Measurements from ENCODE around the gene ZFYVE16.
"Not testable (repeated sequence)": the region's sequence is repeated elsewhere in the genome, so short reads cannot be mapped to it uniquely, and the experiment has no call there.

Gene ZFYVE16

DNA sequence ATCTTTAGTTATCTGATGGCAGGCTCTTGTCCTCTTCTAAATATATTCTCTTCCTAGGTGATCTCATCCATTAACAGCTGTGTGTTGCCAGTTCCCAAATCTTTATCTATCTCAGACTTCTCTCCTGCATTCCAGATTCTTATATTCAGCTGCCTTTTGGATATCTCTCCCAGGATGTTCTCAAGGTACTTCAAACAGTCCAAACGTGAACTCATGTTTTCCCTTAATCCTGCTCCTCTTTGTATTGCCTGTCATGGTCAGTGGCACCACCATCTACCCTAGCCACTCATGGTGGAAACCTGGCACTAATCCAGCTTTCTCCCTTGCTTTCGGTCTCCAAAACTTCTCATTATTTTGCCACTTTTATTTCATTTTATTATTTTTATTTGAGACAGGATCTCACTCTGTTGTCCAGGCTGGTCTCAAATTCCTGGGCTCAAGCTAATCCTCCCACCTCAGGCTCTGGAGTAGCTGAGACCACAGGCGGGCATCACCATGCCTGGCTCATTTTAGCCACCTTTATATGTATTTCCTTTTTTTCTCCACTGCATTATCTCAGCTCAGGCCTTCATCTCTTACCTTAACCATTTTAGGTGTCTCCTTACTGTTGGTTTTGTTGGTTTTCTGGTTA, 3.8 kb downstream of the ZFYVE16 start:
- H3K27ac ChIP-seq (ENCODE audit: low read depth, low read length, severe bottlenecking): no peak overlapping the region
- H3K9me3 ChIP-seq (ENCODE audit: control insufficient read depth, low read length): no peaks in the 10 kb centered on the region
- H3K4me1 ChIP-seq (ENCODE audit: control insufficient read depth, insufficient read depth, low read length, poor library complexity, severe bottlenecking): peaks cover 8% of the 10 kb centered on the region
- H3K4me3 ChIP-seq (ENCODE audit: extremely low read depth, insufficient read depth, low read length, poor library complexity, severe bottlenecking): no peak overlapping the region
- peaks cover 24% of the 10 kb centered on the region for H3K36me3 ChIP-seq (ENCODE audit: control insufficient read depth, insufficient read depth, low read length)
- WGBS, 2 experiments (ENCODE audit: insufficient coverage in 2 of 2): 67 to 91% methylated on average over 1 to 2 of the region's 3 CpGs

DNA sequence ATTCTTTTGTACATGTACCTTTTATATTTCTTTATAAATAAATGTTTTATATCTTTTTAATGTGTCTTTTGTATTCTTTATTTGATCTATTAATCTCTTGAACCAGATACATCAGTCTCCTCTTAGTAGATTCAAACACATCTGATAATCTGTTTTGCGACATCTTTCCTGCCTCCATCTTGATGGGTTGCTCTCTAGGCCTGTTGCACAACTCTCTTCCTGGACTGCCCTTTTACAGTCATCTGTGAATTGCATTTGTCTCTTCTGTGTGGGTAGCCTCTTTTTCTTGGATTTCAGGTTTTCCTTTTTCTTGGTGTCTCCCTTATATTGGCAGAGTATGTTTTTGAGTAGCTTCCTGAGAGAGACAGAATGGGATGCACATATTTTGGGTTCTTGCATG, 6.2 kb downstream of the ZFYVE16 start:
- Histone ChIP-seq H3K4me1 (ENCODE audit: control insufficient read depth, insufficient read depth, low read length, poor library complexity, severe bottlenecking) (peaks cover 5% of the 10 kb centered on the region), H3K9me3 (ENCODE audit: control insufficient read depth, low read length) (no peaks in the 10 kb centered on the region), H3K36me3 (ENCODE audit: control insufficient read depth, insufficient read depth, low read length) (peaks cover 39% of the 10 kb centered on the region), H3K27ac (ENCODE audit: low read depth, low read length, severe bottlenecking) (no peak overlapping the region), H3K4me3 (ENCODE audit: extremely low read depth, insufficient read depth, low read length, poor library complexity, severe bottlenecking) (no peak overlapping the region)
- WGBS, 2 experiments (ENCODE audit: insufficient coverage in 2 of 2): 86 to 100% methylated on average over 1 of the region's 1 CpG

DNA sequence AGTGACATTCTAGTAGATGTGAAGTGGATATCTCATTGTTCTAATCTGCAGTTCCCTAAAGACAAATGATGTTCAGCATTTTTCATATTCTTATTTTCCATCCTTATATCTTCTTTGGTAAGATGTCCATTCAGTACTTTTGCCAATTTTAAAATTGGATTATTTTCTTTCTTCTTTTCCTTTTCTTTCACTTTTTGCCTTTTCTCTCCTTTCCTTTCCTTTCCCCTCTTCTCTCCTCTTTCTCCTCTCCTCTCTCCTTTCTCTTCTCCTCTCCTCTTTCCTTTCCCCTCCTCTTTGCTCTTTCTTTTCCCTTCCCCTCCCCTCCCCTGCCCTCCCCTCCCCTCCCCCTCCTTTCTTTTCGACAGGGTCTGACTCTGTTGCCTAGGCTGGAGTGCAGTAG, 10.1 kb downstream of the ZFYVE16 start:
- H3K9me3 ChIP-seq (ENCODE audit: control insufficient read depth, low read length): peaks cover 3% of the 10 kb centered on the region
- peaks cover 31% of the 10 kb centered on the region for H3K36me3 ChIP-seq (ENCODE audit: control insufficient read depth, insufficient read depth, low read length)
- no peaks in the 10 kb centered on the region for H3K4me1 ChIP-seq (ENCODE audit: control insufficient read depth, insufficient read depth, low read length, poor library complexity, severe bottlenecking)
- no CpG with 5 or more reads among the region's 1 CpG for WGBS, 2 experiments (ENCODE audit: insufficient coverage in 2 of 2)
- no peak overlapping the region for H3K4me3 ChIP-seq (ENCODE audit: extremely low read depth, insufficient read depth, low read length, poor library complexity, severe bottlenecking)
- H3K27ac ChIP-seq (ENCODE audit: low read depth, low read length, severe bottlenecking): no peak overlapping the region

DNA sequence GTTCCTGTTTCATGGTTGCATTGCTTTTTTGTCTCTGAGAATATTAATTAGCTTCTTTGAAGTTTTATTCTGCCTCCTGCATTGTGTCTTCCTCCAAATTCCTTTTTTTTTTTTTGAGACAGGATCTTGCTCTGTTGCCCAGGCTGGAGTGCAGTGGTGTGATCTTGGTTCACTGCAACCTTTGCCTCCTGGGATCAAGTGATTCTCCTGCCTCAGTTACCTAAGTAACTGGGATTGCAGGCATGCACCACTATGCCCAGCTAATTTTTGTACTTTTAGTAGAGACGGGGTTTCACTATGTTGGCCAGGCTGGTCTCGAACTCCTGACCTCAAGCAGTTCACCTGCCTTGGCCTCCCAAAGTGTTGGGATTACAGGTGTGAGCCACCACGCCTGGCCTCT, 16.5 kb downstream of the ZFYVE16 start:
- H3K27ac ChIP-seq (ENCODE audit: low read depth, low read length, severe bottlenecking); H3K4me3 ChIP-seq (ENCODE audit: extremely low read depth, insufficient read depth, low read length, poor library complexity, severe bottlenecking); H3K9me3 ChIP-seq (ENCODE audit: control insufficient read depth, low read length); H3K4me1 ChIP-seq (ENCODE audit: control insufficient read depth, insufficient read depth, low read length, poor library complexity, severe bottlenecking): not testable (repeated sequence)
- 79 to 95% methylated on average over 2 to 3 of the region's 3 CpGs for WGBS, 2 experiments (ENCODE audit: insufficient coverage in 2 of 2)
- H3K36me3 ChIP-seq (ENCODE audit: control insufficient read depth, insufficient read depth, low read length): peaks cover 13% of the 10 kb centered on the region

DNA sequence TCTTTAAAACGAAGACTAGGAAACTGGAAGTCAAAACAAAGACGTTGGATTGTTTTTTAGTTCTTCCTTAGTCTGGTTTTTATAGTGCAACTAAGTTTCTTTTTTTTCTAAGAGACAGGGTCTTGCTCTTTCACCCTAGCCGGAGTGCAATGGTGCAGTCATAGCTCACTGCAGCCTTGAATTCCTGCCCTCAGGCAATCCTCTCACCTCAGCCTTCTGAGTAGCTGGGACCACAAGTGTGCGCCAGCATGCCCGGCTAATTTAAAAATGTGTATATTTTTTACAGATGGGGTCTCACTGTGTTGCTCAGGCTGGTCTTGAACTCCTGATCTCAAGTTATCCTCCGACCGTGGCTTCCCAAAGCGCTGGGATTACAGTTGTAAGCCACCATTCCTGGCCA, 27.6 kb downstream of the ZFYVE16 start:
- H3K4me3 ChIP-seq (ENCODE audit: extremely low read depth, insufficient read depth, low read length, poor library complexity, severe bottlenecking): no peak overlapping the region
- no peaks in the 10 kb centered on the region for H3K4me1 ChIP-seq (ENCODE audit: control insufficient read depth, insufficient read depth, low read length, poor library complexity, severe bottlenecking)
- H3K27ac ChIP-seq (ENCODE audit: low read depth, low read length, severe bottlenecking): no peak overlapping the region
- peaks cover 48% of the 10 kb centered on the region for H3K36me3 ChIP-seq (ENCODE audit: control insufficient read depth, insufficient read depth, low read length)
- 93 to 98% methylated on average over 4 to 5 of the region's 8 CpGs for WGBS, 2 experiments (ENCODE audit: insufficient coverage in 2 of 2)
- H3K9me3 ChIP-seq (ENCODE audit: control insufficient read depth, low read length): no peaks in the 10 kb centered on the region

DNA sequence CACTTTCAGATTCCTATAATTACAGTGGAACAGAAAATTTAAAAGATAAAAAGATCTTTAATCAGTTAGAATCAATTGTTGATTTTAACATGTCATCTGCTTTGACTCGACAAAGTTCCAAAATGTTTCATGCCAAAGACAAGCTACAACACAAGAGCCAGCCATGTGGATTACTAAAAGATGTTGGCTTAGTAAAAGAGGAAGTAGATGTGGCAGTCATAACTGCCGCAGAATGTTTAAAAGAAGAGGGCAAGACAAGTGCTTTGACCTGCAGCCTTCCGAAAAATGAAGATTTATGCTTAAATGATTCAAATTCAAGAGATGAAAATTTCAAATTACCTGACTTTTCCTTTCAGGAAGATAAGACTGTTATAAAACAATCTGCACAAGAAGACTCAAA, 29.5 kb downstream of the ZFYVE16 start:
- Histone ChIP-seq H3K27ac (ENCODE audit: low read depth, low read length, severe bottlenecking) (no peak overlapping the region), H3K36me3 (ENCODE audit: control insufficient read depth, insufficient read depth, low read length) (peaks cover 51% of the 10 kb centered on the region)
- WGBS, 2 experiments (ENCODE audit: insufficient coverage in 2 of 2): 80 to 100% methylated on average over 1 of the region's 3 CpGs

DNA sequence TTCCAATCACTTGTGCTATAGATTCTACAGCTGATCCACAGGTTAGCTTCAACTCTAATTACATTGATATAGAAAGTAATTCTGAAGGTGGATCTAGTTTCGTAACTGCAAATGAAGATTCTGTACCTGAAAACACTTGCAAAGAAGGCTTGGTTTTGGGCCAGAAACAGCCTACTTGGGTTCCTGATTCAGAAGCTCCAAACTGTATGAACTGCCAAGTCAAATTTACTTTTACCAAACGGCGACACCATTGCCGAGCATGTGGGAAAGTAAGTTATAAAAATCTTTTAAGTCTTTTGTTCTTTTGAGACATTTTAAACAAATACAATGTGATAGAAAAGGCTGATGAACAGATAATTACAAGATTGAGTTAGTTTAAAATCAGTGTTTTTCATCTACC, 30.9 kb downstream of the ZFYVE16 start:
- Histone ChIP-seq H3K9me3 (ENCODE audit: control insufficient read depth, low read length) (no peaks in the 10 kb centered on the region), H3K36me3 (ENCODE audit: control insufficient read depth, insufficient read depth, low read length) (peaks cover 64% of the 10 kb centered on the region), H3K4me3 (ENCODE audit: extremely low read depth, insufficient read depth, low read length, poor library complexity, severe bottlenecking) (no peak overlapping the region), H3K27ac (ENCODE audit: low read depth, low read length, severe bottlenecking) (no peak overlapping the region), H3K4me1 (ENCODE audit: control insufficient read depth, insufficient read depth, low read length, poor library complexity, severe bottlenecking) (no peaks in the 10 kb centered on the region)
- 88 to 95% methylated on average over 1 to 4 of the region's 4 CpGs for WGBS, 2 experiments (ENCODE audit: insufficient coverage in 2 of 2)

More for the DNA sequence above, 29.5 kb downstream of the ZFYVE16 start:
- Histone ChIP-seq H3K9me3 (ENCODE audit: control insufficient read depth, low read length) (no peaks in the 10 kb centered on the region), H3K4me1 (ENCODE audit: control insufficient read depth, insufficient read depth, low read length, poor library complexity, severe bottlenecking) (no peaks in the 10 kb centered on the region), H3K4me3 (ENCODE audit: extremely low read depth, insufficient read depth, low read length, poor library complexity, severe bottlenecking) (no peak overlapping the region)

DNA sequence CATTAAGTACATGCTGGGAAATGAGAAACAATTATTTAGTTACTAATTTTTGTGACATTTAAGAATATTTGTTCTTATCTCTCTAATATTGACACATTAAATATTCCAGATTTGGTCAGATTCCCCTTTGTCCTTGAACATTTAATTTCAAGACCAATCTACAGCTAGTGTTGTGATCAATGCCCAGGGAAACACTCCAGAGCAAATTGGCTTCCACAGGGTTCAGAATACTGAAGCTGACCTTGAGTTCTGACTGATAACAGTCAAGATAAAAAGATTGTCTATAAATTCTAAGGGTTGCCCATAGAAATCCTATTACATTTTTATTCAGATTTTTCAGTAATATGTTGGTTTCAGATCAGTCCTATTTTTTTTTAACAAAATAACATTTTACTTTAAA, 31.3 kb downstream of the ZFYVE16 start:
- no peak overlapping the region for H3K4me3 ChIP-seq (ENCODE audit: extremely low read depth, insufficient read depth, low read length, poor library complexity, severe bottlenecking)
- peaks cover 61% of the 10 kb centered on the region for H3K36me3 ChIP-seq (ENCODE audit: control insufficient read depth, insufficient read depth, low read length)
- H3K4me1 ChIP-seq (ENCODE audit: control insufficient read depth, insufficient read depth, low read length, poor library complexity, severe bottlenecking): no peaks in the 10 kb centered on the region
- H3K27ac ChIP-seq (ENCODE audit: low read depth, low read length, severe bottlenecking): no peak overlapping the region
- no peaks in the 10 kb centered on the region for H3K9me3 ChIP-seq (ENCODE audit: control insufficient read depth, low read length)

DNA sequence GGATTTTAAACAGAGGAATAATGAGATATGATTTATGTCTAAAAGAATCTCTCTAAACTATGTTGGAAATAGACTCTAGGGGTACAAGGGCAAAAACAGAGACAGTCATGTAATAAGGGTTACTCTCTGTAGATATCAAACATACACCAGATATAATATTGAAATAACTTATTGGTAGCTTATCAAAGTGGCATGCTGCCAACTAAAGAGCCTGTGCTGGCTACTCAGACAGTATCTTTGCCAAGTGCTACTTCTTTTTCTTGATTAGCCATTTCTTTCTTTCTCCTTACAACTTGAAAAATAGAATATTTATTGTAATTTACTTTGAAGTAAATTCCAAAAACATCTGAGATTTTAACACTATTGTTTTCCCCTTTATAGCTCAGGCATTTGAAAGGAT, 34.9 kb downstream of the ZFYVE16 start:
- Histone ChIP-seq H3K27ac (ENCODE audit: low read depth, low read length, severe bottlenecking) (no peak overlapping the region), H3K4me3 (ENCODE audit: extremely low read depth, insufficient read depth, low read length, poor library complexity, severe bottlenecking) (no peak overlapping the region), H3K4me1 (ENCODE audit: control insufficient read depth, insufficient read depth, low read length, poor library complexity, severe bottlenecking) (no peaks in the 10 kb centered on the region), H3K36me3 (ENCODE audit: control insufficient read depth, insufficient read depth, low read length) (peaks cover 61% of the 10 kb centered on the region), H3K9me3 (ENCODE audit: control insufficient read depth, low read length) (no peaks in the 10 kb centered on the region)

DNA sequence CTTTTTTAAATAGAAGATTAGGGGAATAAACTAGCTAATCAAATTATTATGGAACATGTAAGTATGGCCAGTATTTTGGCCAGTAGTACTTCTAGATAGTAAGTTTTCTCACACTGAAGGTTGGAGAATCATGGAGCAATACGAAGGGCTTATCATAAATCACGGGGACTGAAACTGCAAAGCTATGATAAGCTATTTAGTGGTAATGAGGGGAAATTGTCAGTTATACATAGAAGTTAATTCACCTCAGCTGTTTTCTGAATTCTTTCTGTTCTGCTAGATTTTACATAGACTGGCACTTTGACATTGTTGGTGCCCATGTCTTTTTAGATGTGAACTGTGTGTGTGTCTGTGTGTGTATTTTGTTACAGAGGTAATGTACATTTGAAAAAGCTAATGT, 45.5 kb downstream of the ZFYVE16 start:
- WGBS, 2 experiments (ENCODE audit: insufficient coverage in 2 of 2): 100% methylated on average over 1 to 2 of the region's 2 CpGs
- Histone ChIP-seq H3K4me1 (ENCODE audit: control insufficient read depth, insufficient read depth, low read length, poor library complexity, severe bottlenecking) (no peaks in the 10 kb centered on the region), H3K36me3 (ENCODE audit: control insufficient read depth, insufficient read depth, low read length) (peaks cover 51% of the 10 kb centered on the region), H3K4me3 (ENCODE audit: extremely low read depth, insufficient read depth, low read length, poor library complexity, severe bottlenecking) (no peak overlapping the region), H3K27ac (ENCODE audit: low read depth, low read length, severe bottlenecking) (no peak overlapping the region), H3K9me3 (ENCODE audit: control insufficient read depth, low read length) (no peaks in the 10 kb centered on the region)

DNA sequence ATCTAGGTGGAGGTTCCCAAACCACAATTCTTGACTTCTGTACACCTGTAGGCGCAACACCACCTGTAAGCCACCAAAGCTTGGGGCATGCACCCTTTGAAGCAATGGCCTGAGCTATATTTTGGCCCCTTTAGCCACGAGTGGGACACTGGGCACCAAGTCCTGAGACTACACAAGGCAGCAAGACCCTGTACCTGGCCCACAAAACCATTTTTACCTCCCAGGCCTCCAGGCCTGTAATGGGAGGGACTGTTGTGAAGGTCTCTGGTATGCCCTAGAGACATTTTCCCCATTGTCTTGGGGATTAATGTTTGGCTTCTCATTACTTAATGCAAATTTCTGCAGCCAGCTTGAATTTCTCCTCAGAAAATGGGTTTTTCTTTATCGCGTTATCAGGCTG, 55.4 kb downstream of the ZFYVE16 start:
- H3K9me3 ChIP-seq (ENCODE audit: control insufficient read depth, low read length): peaks cover 19% of the 10 kb centered on the region
- peaks cover 77% of the 10 kb centered on the region for H3K36me3 ChIP-seq (ENCODE audit: control insufficient read depth, insufficient read depth, low read length)
- WGBS, 2 experiments (ENCODE audit: insufficient coverage in 2 of 2): 95 to 100% methylated on average over 4 of the region's 4 CpGs
- H3K27ac ChIP-seq (ENCODE audit: low read depth, low read length, severe bottlenecking): no peak overlapping the region
- H3K4me3 ChIP-seq (ENCODE audit: extremely low read depth, insufficient read depth, low read length, poor library complexity, severe bottlenecking): no peak overlapping the region
- H3K4me1 ChIP-seq (ENCODE audit: control insufficient read depth, insufficient read depth, low read length, poor library complexity, severe bottlenecking): no peaks in the 10 kb centered on the region
